Hematopoietic multipotent progenitor cell treated with erythropoietin and hydrocortisone succinate and interleukin-3 and kit ligand, for 15 days (in vitro differentiated cells): ENCODE data around the gene PLXNB3.

Experiments used
- DNase-seq: peaks from one replicate; pipeline ENCODE4 v3.0.0-alpha.2; 2015; ENCODE audit warnings: low spot score

PLXNB3 gene

GRCh38 chrX:153774576-153775292, 10.7 kb downstream of the PLXNB3 start:
- no peak for DNase-seq

- DNase-seq, result no peak
Measured at GRCh38 chrX:153775293-153776119, 11.5 kb downstream of the PLXNB3 start.

- no peak for DNase-seq
Measured at GRCh38 chrX:153776120-153776599, 12.1 kb downstream of the PLXNB3 start.

- DNase-seq, result no peak
Measured at GRCh38 chrX:153776611-153777045, 12.6 kb downstream of the PLXNB3 start.

- DNase-seq, result no peak
Measured at GRCh38 chrX:153777261-153778090, 13.4 kb downstream of the PLXNB3 start.

- DNase-seq, result no peak
Measured at GRCh38 chrX:153778181-153778580, 14.1 kb downstream of the PLXNB3 start.

- no peak for DNase-seq
Measured at GRCh38 chrX:153778684-153779101, 14.6 kb downstream of the PLXNB3 start.

GRCh38 chrX:153779891-153780677, 16.0 kb downstream of the PLXNB3 start:
- no peak for DNase-seq

GRCh38 chrX:153780678-153781427, 16.8 kb downstream of the PLXNB3 start, which contains the start of gene SRPK3:
SRPK3 (plus strand) TSS chrX:153781041; CDS start chrX:153781087, 46 bp downstream.
- no peak for DNase-seq

GRCh38 chrX:153781428-153782047, 17.5 kb downstream of the PLXNB3 start:
- no peak for DNase-seq

- DNase-seq, result no peak
Measured at GRCh38 chrX:153782313-153782712, 18.3 kb downstream of the PLXNB3 start.

GRCh38 chrX:153782871-153783270, 18.8 kb downstream of the PLXNB3 start:
- DNase-seq, result no peak

GRCh38 chrX:153783378-153784013, 19.4 kb downstream of the PLXNB3 start:
- DNase-seq, result no peak

GRCh38 chrX:153784325-153784967, 20.4 kb downstream of the PLXNB3 start:
- DNase-seq, result no peak

- no peak for DNase-seq
Measured at GRCh38 chrX:153786669-153787068, 22.6 kb downstream of the PLXNB3 start.

GRCh38 chrX:153789654-153790053, 25.6 kb downstream of the PLXNB3 start:
- DNase-seq, result no peak

GRCh38 chrX:153791104-153791852, 27.2 kb downstream of the PLXNB3 start:
- no peak for DNase-seq

- no peak for DNase-seq
Measured at GRCh38 chrX:153792368-153792767, 28.3 kb downstream of the PLXNB3 start.
